HepG2 (cell line): ENCODE results near the gene CDK13. TPM values are rescaled to one million over a fixed set of nuclear protein-coding genes. Genes with fewer than 3 reads are reported as not detected.
A peak's percentile ranks its signal among the peaks of the same experiment; 100 is the strongest.

ENCODE experiments used
- CBX2 ChIP-seq, 2 experiments: fragments of 200-600 bp in 1 of 2; sonication (generic); formaldehyde crosslinking in 1 of 2; IDR thresholded peaks; 2 replicates each; pipeline versions ENCODE4 v1.7.0 to v1.8.1; 2018 to 2022; ENCODE audit warnings: low read depth in 2 of 2, low read length in 1 of 2, mild to moderate bottlenecking in 1 of 2, missing genetic modification reagents in 1 of 2
- EED ChIP-seq: sonication (generic); formaldehyde crosslinking; IDR thresholded peaks from 2 replicates; pipeline ENCODE4 v1.5.0; 2020; ENCODE audit warnings: mild to moderate bottlenecking, missing genetic modification reagents
- HOXD1 ChIP-seq: sonication (generic); formaldehyde crosslinking; IDR thresholded peaks from 2 replicates; pipeline ENCODE4 v1.5.0; 2020; ENCODE audit warnings: missing genetic modification reagents
- RAD21 ChIP-seq: fragments of 450-650 bp; formaldehyde crosslinking; IDR thresholded peaks from 2 replicates; pipeline ENCODE4 v1.5.0; 2020; ENCODE audit warnings: mild to moderate bottlenecking
- RFXAP ChIP-seq: sonication (generic); formaldehyde crosslinking; IDR thresholded peaks from 2 replicates; pipeline ENCODE4 v1.4.0; 2020; ENCODE audit warnings: missing genetic modification reagents, borderline replicate concordance
- SP140L ChIP-seq: sonication (generic); formaldehyde crosslinking; IDR thresholded peaks from 2 replicates; pipeline ENCODE4 v1.4.0; 2020; ENCODE audit warnings: missing genetic modification reagents, borderline replicate concordance
- SPEN ChIP-seq: sonication (generic); formaldehyde crosslinking; IDR thresholded peaks from 2 replicates; pipeline ENCODE4 v1.5.1; 2020; ENCODE audit warnings: low read depth, mild to moderate bottlenecking, missing genetic modification reagents
- ZFP37 ChIP-seq: sonication (generic); formaldehyde crosslinking; IDR thresholded peaks from 2 replicates; pipeline ENCODE4 v1.4.0; 2020; ENCODE audit warnings: missing genetic modification reagents, borderline replicate concordance
- ZFP41 ChIP-seq: sonication (generic); formaldehyde crosslinking; IDR thresholded peaks from 2 replicates; pipeline ENCODE4 v1.4.0; 2020; ENCODE audit warnings: mild to moderate bottlenecking, missing genetic modification reagents, borderline replicate concordance
- ZNF101 ChIP-seq: sonication (generic); formaldehyde crosslinking; IDR thresholded peaks from 2 replicates; pipeline ENCODE4 v1.4.0; 2020; ENCODE audit warnings: mild to moderate bottlenecking, low read depth, missing genetic modification reagents, borderline replicate concordance
- ZNF614 ChIP-seq: IDR thresholded peaks from 2 replicates; pipeline ENCODE4 v1.6.1; 2018; ENCODE audit warnings: missing biosample characterization, missing genetic modification reagents, inconsistent platforms, borderline replicate concordance
- ZNF709 ChIP-seq: sonication (generic); formaldehyde crosslinking; IDR thresholded peaks from 2 replicates; pipeline ENCODE4 v1.5.0; 2020; ENCODE audit warnings: mild to moderate bottlenecking, missing genetic modification reagents
- ZNF780A ChIP-seq: sonication (generic); formaldehyde crosslinking; IDR thresholded peaks from 2 replicates; pipeline ENCODE4 v1.8.0; 2022; ENCODE audit warnings: mild to moderate bottlenecking, missing genetic modification reagents, moderate library complexity
- ZZZ3 ChIP-seq: sonication (generic); formaldehyde crosslinking; IDR thresholded peaks from 2 replicates; pipeline ENCODE4 v1.4.0; 2020; ENCODE audit warnings: missing genetic modification reagents, mild to moderate bottlenecking, borderline replicate concordance
- polyA plus RNA-seq, 8 experiments: library from polyadenylated mRNA; depleted of rRNA in 3 of 8; stranded (reverse) in 7 of 8; unstranded in 1 of 8; fragments of >200 nt; fragmentation: Illumina TruSeq in 4 of 8; extraction: Trizol in 4 of 8; gene quantifications; 2 replicates each; pipeline versions ENCODE4 v1.2.1 to v1.2.3, GENCODE V29; 2011 to 2016; ENCODE audit warnings: low read depth in 4 of 8, missing spikeins in 1 of 8, mixed read lengths in 1 of 8; ENCODE audit not compliant: insufficient read depth in 1 of 8
- total RNA-seq, 5 experiments: library from RNA; depleted of rRNA; stranded (reverse); fragments of >200 nt; fragmentation: Illumina TruSeq; extraction: Trizol; gene quantifications; 2 replicates each; pipeline ENCODE4 v1.2.3, GENCODE V29; 2016; ENCODE audit warnings: low read depth in 1 of 5
- TF ChIP-seq, protein P1 (sequence below): sonication (generic); formaldehyde crosslinking; IDR thresholded peaks from 2 replicates; pipeline ENCODE4 v1.4.0; 2020; ENCODE audit warnings: missing genetic modification reagents
- TF ChIP-seq, protein P2 (sequence below): IDR thresholded peaks from 2 replicates; pipeline ENCODE4 v1.6.1; 2016; ENCODE audit warnings: control low read depth
- TF ChIP-seq, protein P3 (sequence below): sonication (generic); formaldehyde crosslinking; IDR thresholded peaks from 2 replicates; pipeline ENCODE4 v1.4.0; 2020; ENCODE audit warnings: missing genetic modification reagents, borderline replicate concordance
- TF ChIP-seq, protein P4 (sequence below): IDR thresholded peaks from 2 replicates; pipeline ENCODE4 v1.6.1; 2016
- TF ChIP-seq, protein P5 (sequence below): sonication (generic); formaldehyde crosslinking; IDR thresholded peaks from 2 replicates; pipeline ENCODE4 v1.8.0; 2022; ENCODE audit warnings: mild to moderate bottlenecking, missing genetic modification reagents

Gene CDK13
- total and polyA plus RNA-seq, 2 of the 13 experiments (the other 11 are each of a cell fraction or from before 2014, with no cell fraction given), result 21.0 to 40.9 TPM

DNA sequence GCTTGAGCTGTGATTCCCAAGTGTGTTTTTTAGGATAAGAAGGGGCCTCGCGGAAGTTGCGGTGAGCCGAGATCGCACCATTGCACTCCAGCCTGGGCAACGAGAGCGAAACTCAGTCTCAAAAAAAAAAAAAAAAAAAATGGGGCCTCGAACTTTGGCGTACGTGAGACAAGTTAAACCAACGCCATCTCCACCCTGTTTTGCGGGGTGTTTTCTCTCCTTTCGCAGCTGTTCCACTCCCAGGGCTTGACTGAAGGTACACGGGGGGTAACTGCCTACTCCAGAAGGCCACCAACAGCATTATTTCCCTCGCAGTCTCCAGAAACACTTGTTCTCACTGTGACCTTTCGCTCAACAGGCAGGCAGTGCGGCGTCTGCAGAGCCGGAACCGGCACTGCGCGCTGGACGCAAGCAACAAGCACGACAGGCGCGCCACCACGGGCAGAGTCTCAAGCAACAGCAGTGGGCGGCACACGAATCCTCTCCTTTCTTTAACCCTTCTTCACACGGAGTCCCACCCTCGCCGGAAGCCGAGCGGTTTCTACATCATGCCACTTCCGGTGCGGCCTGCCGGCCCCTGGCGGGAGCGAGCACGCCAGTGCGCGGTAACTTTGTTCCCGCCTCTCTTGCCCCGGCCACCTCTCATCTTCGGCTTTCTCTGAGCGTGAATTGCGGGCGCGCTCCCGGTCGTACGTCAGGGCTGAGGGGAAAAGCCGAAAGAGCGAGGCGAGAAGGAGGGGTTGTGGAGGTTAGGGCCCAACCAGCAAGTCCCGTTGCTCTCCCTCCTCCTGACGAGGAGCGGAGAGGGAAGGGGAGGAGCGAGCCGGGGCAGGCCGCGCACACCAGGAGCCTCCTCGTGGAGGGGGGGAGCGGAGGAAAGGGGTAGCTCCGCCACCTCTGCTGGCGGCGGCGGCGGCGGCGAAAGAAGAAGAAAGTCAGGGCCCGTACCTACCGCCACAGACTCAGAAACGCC lies 814 bp upstream of the CDK13 start (continued):
- TF ChIP-seq CBX2 (IDR thresholded peaks at IDR 0.05; ENCODE audit: low read depth, low read length) (no peak), CBX2 (CRISPR knock-in tag; IDR thresholded peaks at IDR 0.05; ENCODE audit: low read depth) (no peak), RFXAP (CRISPR knock-in tag) (peak; percentile 65; the same call in 1 of the 2 replicates), ZNF780A (CRISPR knock-in tag) (0 out of 2 replicates have a peak, but pooled peaks have one; percentile 18), EED (peak; percentile 59; the same call in 1 of the 2 replicates), ZZZ3 (no peak; the same call in 1 of the 2 replicates), ZFP41 (peak; percentile 48; the same call in 1 of the 2 replicates), ZNF101 (CRISPR knock-in tag) (no peak), SPEN (CRISPR knock-in tag) (peak; percentile 87), SP140L (CRISPR knock-in tag) (no peak), ZNF709 (CRISPR knock-in tag) (0 out of 2 replicates have a peak, but pooled peaks have one; percentile 23), ZNF614 (peak; percentile 57; the same call in 1 of the 2 replicates), RAD21 (CRISPR knock-in tag) (0 out of 2 replicates have a peak, but pooled peaks have one; percentile 10), ZFP37 (CRISPR knock-in tag) (peak; percentile 44; the same call in 1 of the 2 replicates), HOXD1 (CRISPR knock-in tag) (no peak)
- TF ChIP-seq, protein P1, sequence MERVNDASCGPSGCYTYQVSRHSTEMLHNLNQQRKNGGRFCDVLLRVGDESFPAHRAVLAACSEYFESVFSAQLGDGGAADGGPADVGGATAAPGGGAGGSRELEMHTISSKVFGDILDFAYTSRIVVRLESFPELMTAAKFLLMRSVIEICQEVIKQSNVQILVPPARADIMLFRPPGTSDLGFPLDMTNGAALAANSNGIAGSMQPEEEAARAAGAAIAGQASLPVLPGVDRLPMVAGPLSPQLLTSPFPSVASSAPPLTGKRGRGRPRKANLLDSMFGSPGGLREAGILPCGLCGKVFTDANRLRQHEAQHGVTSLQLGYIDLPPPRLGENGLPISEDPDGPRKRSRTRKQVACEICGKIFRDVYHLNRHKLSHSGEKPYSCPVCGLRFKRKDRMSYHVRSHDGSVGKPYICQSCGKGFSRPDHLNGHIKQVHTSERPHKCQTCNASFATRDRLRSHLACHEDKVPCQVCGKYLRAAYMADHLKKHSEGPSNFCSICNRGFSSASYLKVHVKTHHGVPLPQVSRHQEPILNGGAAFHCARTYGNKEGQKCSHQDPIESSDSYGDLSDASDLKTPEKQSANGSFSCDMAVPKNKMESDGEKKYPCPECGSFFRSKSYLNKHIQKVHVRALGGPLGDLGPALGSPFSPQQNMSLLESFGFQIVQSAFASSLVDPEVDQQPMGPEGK (CRISPR knock-in tag), result peak; percentile 20
- TF ChIP-seq, protein P2, sequence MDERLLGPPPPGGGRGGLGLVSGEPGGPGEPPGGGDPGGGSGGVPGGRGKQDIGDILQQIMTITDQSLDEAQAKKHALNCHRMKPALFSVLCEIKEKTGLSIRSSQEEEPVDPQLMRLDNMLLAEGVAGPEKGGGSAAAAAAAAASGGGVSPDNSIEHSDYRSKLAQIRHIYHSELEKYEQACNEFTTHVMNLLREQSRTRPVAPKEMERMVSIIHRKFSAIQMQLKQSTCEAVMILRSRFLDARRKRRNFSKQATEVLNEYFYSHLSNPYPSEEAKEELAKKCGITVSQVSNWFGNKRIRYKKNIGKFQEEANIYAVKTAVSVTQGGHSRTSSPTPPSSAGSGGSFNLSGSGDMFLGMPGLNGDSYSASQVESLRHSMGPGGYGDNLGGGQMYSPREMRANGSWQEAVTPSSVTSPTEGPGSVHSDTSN, result no peak; the same call in 1 of the 2 replicates
- TF ChIP-seq, protein P3, sequence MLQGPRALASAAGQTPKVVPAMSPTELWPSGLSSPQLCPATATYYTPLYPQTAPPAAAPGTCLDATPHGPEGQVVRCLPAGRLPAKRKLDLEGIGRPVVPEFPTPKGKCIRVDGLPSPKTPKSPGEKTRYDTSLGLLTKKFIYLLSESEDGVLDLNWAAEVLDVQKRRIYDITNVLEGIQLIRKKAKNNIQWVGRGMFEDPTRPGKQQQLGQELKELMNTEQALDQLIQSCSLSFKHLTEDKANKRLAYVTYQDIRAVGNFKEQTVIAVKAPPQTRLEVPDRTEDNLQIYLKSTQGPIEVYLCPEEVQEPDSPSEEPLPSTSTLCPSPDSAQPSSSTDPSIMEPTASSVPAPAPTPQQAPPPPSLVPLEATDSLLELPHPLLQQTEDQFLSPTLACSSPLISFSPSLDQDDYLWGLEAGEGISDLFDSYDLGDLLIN (CRISPR knock-in tag), result 0 out of 2 replicates have a peak, but pooled peaks have one; percentile 18
- TF ChIP-seq, protein P4, sequence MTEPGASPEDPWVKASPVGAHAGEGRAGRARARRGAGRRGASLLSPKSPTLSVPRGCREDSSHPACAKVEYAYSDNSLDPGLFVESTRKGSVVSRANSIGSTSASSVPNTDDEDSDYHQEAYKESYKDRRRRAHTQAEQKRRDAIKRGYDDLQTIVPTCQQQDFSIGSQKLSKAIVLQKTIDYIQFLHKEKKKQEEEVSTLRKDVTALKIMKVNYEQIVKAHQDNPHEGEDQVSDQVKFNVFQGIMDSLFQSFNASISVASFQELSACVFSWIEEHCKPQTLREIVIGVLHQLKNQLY (CRISPR knock-in tag), result 0 out of 2 replicates have a peak, but pooled peaks have one; percentile 50
- TF ChIP-seq, protein P5, sequence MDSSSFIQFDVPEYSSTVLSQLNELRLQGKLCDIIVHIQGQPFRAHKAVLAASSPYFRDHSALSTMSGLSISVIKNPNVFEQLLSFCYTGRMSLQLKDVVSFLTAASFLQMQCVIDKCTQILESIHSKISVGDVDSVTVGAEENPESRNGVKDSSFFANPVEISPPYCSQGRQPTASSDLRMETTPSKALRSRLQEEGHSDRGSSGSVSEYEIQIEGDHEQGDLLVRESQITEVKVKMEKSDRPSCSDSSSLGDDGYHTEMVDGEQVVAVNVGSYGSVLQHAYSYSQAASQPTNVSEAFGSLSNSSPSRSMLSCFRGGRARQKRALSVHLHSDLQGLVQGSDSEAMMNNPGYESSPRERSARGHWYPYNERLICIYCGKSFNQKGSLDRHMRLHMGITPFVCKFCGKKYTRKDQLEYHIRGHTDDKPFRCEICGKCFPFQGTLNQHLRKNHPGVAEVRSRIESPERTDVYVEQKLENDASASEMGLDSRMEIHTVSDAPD, result no peak
